Measurements from ENCODE around the gene CRCP.

- TF ChIP-seq, protein P1, sequence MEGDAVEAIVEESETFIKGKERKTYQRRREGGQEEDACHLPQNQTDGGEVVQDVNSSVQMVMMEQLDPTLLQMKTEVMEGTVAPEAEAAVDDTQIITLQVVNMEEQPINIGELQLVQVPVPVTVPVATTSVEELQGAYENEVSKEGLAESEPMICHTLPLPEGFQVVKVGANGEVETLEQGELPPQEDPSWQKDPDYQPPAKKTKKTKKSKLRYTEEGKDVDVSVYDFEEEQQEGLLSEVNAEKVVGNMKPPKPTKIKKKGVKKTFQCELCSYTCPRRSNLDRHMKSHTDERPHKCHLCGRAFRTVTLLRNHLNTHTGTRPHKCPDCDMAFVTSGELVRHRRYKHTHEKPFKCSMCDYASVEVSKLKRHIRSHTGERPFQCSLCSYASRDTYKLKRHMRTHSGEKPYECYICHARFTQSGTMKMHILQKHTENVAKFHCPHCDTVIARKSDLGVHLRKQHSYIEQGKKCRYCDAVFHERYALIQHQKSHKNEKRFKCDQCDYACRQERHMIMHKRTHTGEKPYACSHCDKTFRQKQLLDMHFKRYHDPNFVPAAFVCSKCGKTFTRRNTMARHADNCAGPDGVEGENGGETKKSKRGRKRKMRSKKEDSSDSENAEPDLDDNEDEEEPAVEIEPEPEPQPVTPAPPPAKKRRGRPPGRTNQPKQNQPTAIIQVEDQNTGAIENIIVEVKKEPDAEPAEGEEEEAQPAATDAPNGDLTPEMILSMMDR (IDR thresholded peaks at IDR 0.05), result no peak
- TF ChIP-seq POLR2A (IDR thresholded peaks at IDR 0.05), result no peak
Measured at GRCh38 chr7:66146701-66147100, 32.1 kb downstream of the CRCP start.

Data from thyroid gland (tissue), 4 donors.